Smooth muscle cell of the pulmonary artery (primary cell): ENCODE measurements around the gene RUNX1. TPM values are rescaled to one million over a fixed set of nuclear protein-coding genes. Genes with fewer than 3 reads are reported as not detected.

Experiments used
- total RNA-seq: library from RNA; depleted of rRNA; stranded (reverse); fragments of >200 nt; gene quantifications from 2 replicates; pipeline ENCODE4 v1.2.3, GENCODE V29; 2014

The RUNX1 gene
- 48.6 and 49.6 TPM in 2 replicates for total RNA-seq

DNA sequence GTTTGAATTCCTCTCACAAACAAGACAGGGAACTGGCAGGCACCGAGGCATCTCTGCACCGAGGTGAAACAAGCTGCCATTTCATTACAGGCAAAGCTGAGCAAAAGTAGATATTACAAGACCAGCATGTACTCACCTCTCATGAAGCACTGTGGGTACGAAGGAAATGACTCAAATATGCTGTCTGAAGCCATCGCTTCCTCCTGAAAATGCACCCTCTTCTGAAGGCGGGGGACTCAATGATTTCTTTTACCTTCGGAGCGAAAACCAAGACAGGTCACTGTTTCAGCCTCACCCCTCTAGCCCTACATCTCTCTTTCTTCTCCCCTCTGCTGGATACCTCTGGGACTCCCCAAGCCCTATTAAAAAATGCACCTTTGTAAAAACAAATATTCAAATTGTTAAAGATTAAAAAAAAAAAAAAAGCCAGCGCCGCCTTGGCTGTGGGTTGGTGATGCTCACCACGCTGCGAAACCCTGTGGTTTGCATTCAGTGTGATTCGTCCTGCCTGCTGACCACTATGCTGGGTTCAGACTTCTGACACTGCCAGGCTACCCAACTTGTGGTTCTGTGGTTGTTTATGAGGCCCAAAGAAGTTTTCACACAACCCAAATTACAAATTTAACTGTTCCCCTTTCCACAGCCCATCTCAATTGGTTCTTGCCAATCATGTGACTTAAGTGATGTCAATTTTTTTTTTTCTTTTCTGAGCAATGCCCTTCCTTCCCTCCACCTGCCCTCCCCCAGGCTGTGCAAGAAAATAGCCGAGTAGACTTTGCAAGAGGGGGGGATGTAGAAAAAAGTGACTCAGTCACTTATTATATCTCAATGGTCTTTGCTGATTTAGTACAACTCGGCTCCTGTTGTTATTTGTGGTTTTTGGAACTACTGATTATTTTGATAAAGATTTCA, at the start of gene RUNX1:
Gene RUNX1 (minus strand): TSS at position 597 of the 912 bp plus-strand sequence.

